MM.1S (cell line): ENCODE measurements around the gene MRPS22.

ENCODE experiments used
- DNase-seq: peaks from one replicate; pipeline ENCODE4 v3.0.0-alpha.2; 2015
- H2AFZ ChIP-seq: fragments of 300-600 bp; sonication (generic); 2 replicates; pipeline ENCODE4 v1.6.0; 2016; ENCODE audit warnings: antibody characterized with exemption, low read length
- H3F3A ChIP-seq: fragments of 300-600 bp; sonication (generic); 2 replicates; pipeline ENCODE4 v1.6.1; 2016; ENCODE audit warnings: mild to moderate bottlenecking, antibody characterized with exemption, low read length, moderate library complexity, mixed read lengths; ENCODE audit not compliant: insufficient read depth
- H3K27ac ChIP-seq: fragments of 300-600 bp; sonication (generic); 2 replicates; pipeline ENCODE4 v1.5.1; 2016; ENCODE audit warnings: mild to moderate bottlenecking, low read length
- H3K27me3 ChIP-seq: fragments of 300-600 bp; sonication (generic); replicated peaks from 2 replicates; pipeline ENCODE4 v1.6.0; 2016; ENCODE audit warnings: low read length; ENCODE audit not compliant: insufficient read depth
- H3K36me3 ChIP-seq: fragments of 300-600 bp; sonication (generic); replicated peaks from 2 replicates; pipeline ENCODE4 v1.6.1; 2016; ENCODE audit warnings: mild to moderate bottlenecking, low read length, mixed read lengths; ENCODE audit not compliant: insufficient read depth
- H3K4me1 ChIP-seq: fragments of 300-600 bp; sonication (generic); 2 replicates; pipeline ENCODE4 v1.6.1; 2016; ENCODE audit warnings: low read length, mixed read lengths
- H3K4me2 ChIP-seq: fragments of 300-600 bp; sonication (generic); 2 replicates; pipeline ENCODE4 v1.6.0; 2016; ENCODE audit warnings: low read depth, low read length
- H3K4me3 ChIP-seq: fragments of 300-600 bp; sonication (generic); 2 replicates; pipeline ENCODE4 v1.5.1; 2016; ENCODE audit warnings: low read length, mixed read lengths
- H3K79me2 ChIP-seq: fragments of 300-600 bp; sonication (generic); 2 replicates; pipeline ENCODE4 v1.6.1; 2016; ENCODE audit warnings: mixed run types, low read length, mixed read lengths
- H3K9ac ChIP-seq: fragments of 300-600 bp; sonication (generic); 2 replicates; pipeline ENCODE4 v1.6.1; 2016; ENCODE audit warnings: low read length, mixed read lengths
- H3K9me2 ChIP-seq: fragments of 300-600 bp; sonication (generic); replicated peaks from 2 replicates; pipeline ENCODE4 v1.6.1; 2016; ENCODE audit warnings: mild to moderate bottlenecking, low read length, mixed read lengths; ENCODE audit not compliant: insufficient read depth
- H3K9me3 ChIP-seq: fragments of 300-600 bp; sonication (generic); replicated peaks from 2 replicates; pipeline ENCODE4 v1.6.1; 2016; ENCODE audit warnings: mild to moderate bottlenecking, low read length, mixed read lengths; ENCODE audit not compliant: insufficient read depth
- H4K20me1 ChIP-seq: fragments of 300-600 bp; sonication (generic); 2 replicates; pipeline ENCODE4 v1.6.1; 2016; ENCODE audit warnings: mild to moderate bottlenecking, low read length, moderate library complexity, mixed read lengths; ENCODE audit not compliant: insufficient read depth
- EZH2 ChIP-seq: fragments of 300-600 bp; sonication (generic); optimal IDR thresholded peaks from 2 replicates; pipeline ENCODE3; 2017; ENCODE audit warnings: low read depth, mild to moderate bottlenecking, antibody characterized with exemption, low read length, mixed read lengths
- EZH2phosphoT487 ChIP-seq: fragments of 300-600 bp; sonication (generic); IDR thresholded peaks from 2 replicates; pipeline ENCODE4 v1.6.1; 2018; ENCODE audit warnings: antibody characterized with exemption, low read length
- TF ChIP-seq, protein P1 (sequence below): fragments of 300-600 bp; sonication (generic); IDR thresholded peaks from 2 replicates; pipeline ENCODE4 v1.5.1; 2016; ENCODE audit warnings: antibody characterized with exemption, low read length, mixed read lengths

MRPS22 gene

DNA sequence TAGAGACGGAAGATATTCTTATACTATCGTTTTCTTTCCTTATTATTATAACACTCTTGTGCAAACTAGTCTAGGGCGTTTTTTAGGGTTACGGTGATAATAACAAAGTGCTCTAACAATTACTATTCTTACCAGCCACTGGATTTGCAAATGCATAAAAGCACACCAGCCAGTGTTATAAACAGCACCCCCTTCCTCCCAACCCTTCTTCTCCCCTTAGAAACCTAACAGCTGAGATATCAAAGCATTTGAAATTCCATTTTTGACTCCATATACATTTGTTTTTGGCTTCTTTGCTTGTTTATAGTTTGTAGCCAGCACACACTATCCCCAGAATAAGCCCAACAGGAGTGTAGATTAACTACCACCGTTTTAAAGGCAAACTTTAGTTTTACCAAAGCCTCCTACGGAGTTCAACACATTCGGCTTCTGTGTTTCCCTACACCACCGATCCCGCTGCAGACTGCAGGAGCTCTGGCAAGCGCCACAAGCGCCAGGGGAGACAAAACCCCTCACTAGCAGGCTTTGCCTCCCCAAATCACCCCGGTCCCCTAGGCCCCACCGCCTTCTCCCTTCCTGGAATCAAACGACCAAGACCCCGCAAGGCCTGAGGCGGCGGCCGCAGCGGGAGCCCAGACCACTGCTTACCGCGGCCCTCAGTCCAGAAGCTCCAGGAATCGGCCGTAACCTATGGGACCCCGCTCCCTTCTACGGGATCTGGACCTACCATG, 45.2 kb downstream of the MRPS22 start:
- peak; percentile 7 for DNase-seq
- peaks cover 69% of the 10 kb centered on the region for H3K79me2 ChIP-seq
- H3K27ac ChIP-seq = peak overlapping the region; percentile 93; the same call in 1 of the 2 replicates

DNA sequence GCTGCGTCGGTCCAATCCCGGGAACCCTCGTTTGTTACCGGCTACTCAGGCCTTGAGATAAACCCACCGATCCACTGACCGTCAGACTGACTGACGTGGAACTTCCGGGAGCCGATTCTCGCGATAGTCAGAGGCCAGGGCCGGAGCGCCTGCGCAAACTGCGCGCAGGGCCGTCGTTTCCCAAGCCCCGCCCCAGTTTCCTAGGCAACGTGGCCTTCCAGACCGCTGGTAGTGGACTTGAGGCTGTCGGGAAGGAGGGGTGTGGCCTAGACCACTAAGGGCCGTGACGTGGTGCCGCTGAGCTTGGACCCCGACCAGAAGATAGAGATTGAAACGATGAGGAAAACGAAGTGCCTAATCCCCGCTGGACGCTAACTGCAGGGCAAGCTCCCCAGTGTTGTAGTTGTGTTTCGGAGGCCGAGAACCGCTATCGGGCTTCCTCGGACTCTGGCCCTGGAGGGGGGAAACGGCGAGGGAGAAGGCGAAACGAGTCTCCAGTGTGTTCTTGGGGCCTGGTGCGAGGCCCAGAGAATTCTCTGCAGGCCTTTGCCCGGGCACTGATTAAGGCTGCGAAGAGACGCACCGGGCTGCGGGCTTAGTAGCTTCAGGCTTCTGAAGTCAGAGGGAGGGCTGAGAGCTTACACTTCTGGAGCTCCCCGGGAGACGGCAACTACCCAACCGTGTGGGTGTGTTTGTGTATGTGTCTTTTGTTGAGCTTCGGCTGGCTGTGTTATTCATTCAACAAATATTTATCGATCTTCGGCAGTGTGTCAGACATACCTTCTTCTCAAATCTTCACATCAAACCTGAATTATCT, 45.9 kb downstream of the MRPS22 start, which contains the start of gene COPB2:
Gene COPB2 (minus strand): TSS at position 96 of the 817 bp plus-strand sequence. CDS start 97 bp downstream, outside the sequence.
- peak; percentile 99 for DNase-seq
- Histone ChIP-seq H2AFZ (peak within 1 kb of the TSS; percentile 92), H3K79me2 (peaks cover 61% of the 10 kb centered on the region), H3K36me3 (no peaks in the 10 kb centered on the region), H3F3A (peaks cover 9% of the 10 kb centered on the region), H3K27me3 (no peaks in the 10 kb centered on the region), H3K27ac (peak within 1 kb of the TSS; percentile 93), H3K9me2 (no peaks in the 10 kb centered on the region), H4K20me1 (0 out of 2 replicates have a peak, but pooled peaks cover 9% of the 10 kb centered on the region), H3K9ac (peak within 1 kb of the TSS; percentile 95), H3K4me1 (peaks cover 7% of the 10 kb centered on the region), H3K4me2 (peak within 1 kb of the TSS; percentile 88), H3K9me3 (no peaks in the 10 kb centered on the region), H3K4me3 (peak within 1 kb of the TSS; percentile 87)
- TF ChIP-seq EZH2phosphoT487 (no peak), EZH2 (no peak)
- TF ChIP-seq, protein P1, sequence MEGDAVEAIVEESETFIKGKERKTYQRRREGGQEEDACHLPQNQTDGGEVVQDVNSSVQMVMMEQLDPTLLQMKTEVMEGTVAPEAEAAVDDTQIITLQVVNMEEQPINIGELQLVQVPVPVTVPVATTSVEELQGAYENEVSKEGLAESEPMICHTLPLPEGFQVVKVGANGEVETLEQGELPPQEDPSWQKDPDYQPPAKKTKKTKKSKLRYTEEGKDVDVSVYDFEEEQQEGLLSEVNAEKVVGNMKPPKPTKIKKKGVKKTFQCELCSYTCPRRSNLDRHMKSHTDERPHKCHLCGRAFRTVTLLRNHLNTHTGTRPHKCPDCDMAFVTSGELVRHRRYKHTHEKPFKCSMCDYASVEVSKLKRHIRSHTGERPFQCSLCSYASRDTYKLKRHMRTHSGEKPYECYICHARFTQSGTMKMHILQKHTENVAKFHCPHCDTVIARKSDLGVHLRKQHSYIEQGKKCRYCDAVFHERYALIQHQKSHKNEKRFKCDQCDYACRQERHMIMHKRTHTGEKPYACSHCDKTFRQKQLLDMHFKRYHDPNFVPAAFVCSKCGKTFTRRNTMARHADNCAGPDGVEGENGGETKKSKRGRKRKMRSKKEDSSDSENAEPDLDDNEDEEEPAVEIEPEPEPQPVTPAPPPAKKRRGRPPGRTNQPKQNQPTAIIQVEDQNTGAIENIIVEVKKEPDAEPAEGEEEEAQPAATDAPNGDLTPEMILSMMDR = no peak

More for the DNA sequence above, 45.2 kb downstream of the MRPS22 start:
- Histone ChIP-seq H2AFZ (peak overlapping the region; percentile 69), H3K4me1 (peaks cover 7% of the 10 kb centered on the region), H3K4me2 (peak overlapping the region; percentile 49), H4K20me1 (peaks cover 9% of the 10 kb centered on the region; the same call in 1 of the 2 replicates), H3K9ac (peak overlapping the region; percentile 95), H3K27me3 (no peaks in the 10 kb centered on the region), H3K9me3 (no peaks in the 10 kb centered on the region), H3F3A (peaks cover 9% of the 10 kb centered on the region), H3K9me2 (no peaks in the 10 kb centered on the region), H3K36me3 (no peaks in the 10 kb centered on the region), H3K4me3 (peak overlapping the region; percentile 87)
- TF ChIP-seq, protein P1 = no peak
- TF ChIP-seq EZH2 (no peak), EZH2phosphoT487 (no peak)

DNA sequence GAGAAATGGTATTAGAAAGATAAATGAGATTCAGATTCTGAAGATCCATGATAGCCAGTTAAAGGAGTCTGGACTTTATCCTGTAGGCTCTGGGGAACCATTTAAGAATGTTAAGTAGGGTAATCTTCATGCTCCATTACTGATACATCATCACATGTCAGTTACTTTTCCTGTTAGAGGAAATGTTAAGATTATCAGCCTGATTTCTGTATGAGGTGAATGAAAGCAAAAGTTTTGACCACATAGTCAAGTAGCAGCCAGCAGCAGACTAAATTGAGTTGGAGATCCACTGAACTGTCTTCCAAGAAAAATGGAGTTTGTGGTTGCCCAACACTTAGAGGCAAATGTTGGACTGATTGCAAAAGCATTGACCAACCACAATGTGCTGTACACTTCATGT, 50.3 kb downstream of the MRPS22 start:
- Histone ChIP-seq H3K9me3 (no peaks in the 10 kb centered on the region), H3K9ac (no peak overlapping the region), H3K4me3 (no peak overlapping the region), H3K4me2 (no peak overlapping the region), H4K20me1 (no peaks in the 10 kb centered on the region), H3K9me2 (no peaks in the 10 kb centered on the region), H3F3A (peaks cover 9% of the 10 kb centered on the region), H3K4me1 (no peaks in the 10 kb centered on the region), H3K36me3 (no peaks in the 10 kb centered on the region), H2AFZ (no peak overlapping the region), H3K79me2 (peaks cover 17% of the 10 kb centered on the region), H3K27me3 (no peaks in the 10 kb centered on the region), H3K27ac (no peak overlapping the region)
- DNase-seq = no peak
- TF ChIP-seq EZH2 = no peak
- TF ChIP-seq, protein P1 = no peak
- no peak for TF ChIP-seq EZH2phosphoT487
